Left forelimb (tissue), 1 donor: ENCODE data around the gene PLS1.
"Not testable (repeated sequence)": the region's sequence is repeated elsewhere in the genome, so short reads cannot be mapped to it uniquely, and the experiment has no call there.

Experiments
- DNase-seq: peaks from one replicate; pipeline ENCODE4 v3.0.0-alpha.2; 2018; ENCODE audit warnings: low spot score

The PLS1 gene, protein sequence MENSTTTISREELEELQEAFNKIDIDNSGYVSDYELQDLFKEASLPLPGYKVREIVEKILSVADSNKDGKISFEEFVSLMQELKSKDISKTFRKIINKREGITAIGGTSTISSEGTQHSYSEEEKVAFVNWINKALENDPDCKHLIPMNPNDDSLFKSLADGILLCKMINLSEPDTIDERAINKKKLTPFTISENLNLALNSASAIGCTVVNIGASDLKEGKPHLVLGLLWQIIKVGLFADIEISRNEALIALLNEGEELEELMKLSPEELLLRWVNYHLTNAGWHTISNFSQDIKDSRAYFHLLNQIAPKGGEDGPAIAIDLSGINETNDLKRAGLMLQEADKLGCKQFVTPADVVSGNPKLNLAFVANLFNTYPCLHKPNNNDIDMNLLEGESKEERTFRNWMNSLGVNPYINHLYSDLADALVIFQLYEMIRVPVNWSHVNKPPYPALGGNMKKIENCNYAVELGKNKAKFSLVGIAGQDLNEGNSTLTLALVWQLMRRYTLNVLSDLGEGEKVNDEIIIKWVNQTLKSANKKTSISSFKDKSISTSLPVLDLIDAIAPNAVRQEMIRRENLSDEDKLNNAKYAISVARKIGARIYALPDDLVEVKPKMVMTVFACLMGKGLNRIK

DNA sequence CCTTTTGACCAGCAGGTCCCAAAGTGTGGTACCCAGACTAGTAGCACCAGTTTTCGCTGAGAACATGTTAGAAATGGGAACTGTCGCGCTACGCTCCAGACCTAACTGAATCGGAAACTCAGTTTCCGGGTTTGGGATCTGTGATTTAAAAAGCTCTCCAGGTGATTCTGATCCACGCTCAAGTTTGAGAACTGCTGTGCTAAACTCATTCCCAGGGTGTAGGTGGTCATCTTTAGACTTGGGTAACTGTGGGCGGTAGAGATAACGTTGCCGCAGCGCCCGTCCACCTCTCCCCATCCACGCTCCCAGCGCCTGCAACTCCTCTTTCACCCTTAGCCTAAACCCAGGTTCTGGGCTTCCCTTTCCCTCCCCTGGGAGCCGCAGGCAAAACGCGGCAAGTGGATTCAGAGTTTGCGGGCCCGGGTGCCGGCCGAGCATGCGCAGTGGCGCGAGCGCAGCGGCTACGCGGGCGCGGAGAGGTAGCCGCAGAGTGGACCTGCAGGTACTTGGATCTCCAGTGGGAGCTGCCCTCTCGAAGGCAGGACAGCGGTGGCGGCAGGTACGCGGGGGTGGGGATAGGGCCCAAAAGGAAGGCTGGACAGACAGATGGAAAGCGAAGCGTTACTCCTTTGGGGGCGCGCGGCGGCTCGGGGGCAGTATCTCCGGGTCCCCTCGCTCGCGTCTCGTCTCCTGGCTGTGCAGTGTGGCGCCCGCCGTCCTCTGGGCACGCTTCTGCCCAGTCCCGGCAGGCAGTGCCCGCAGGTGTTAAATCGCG is at the start of gene PLS1:
Gene PLS1 (plus strand): TSS at position 443 of the 775 bp plus-strand sequence. CDS start 67,845 bp downstream, outside the sequence.
- peak; percentile 87 for DNase-seq

DNA sequence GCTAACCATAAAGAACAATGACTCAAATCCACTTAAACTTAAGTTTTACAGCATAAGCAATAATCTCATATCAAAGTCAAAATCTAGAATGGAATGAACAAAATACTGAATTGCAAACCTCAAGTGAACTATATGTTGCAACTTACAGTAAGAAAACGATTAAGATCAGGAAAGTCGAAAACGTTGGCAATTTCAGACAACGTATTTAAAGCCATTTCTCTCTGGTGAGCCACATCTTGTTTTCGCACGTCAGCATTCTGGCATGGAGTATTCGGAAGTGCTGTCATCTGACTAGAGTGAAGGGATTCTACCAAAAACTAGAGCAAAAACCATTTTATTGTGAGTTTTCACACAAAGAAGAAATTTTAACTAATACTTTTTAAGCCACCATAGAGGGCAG is 46.2 kb upstream of the PLS1 start:
- DNase-seq, result no peak

DNA sequence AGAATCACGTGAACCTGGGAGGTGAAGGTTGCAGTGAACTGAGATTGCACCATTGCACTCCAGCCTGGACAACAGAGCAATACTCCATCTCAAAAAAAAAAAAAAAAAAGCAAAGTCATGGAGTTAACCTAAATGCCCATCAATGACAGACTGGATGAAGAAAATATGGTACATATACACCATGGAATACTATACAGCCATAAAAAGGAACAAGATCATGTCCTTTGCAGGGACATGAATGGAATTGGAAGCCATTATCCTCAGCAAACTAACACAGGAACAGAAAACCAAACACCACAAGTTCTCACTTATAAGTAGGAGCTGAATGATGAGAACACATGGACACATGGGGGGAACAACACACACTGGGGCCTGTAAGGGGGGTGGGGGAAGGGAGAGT is 43.6 kb upstream of the PLS1 start:
- DNase-seq, result not testable (repeated sequence)

DNA sequence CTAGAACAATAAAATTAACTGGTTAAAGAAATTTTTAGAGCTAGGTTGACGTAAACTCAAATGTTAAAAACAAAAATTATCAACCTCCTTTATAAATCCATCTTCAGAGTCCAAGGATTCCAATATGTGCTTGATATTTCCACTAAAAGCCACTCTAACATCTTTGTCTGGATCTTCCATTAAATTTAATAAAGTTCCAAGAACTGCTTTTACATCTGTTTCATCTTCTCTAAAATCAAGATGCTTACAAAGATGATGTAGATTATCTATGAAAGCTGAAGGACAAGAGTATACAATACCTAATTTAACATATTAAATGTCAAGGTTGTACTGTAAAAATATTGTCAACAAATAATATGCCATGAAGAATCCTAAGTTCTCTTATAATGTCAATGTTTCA is 42.5 kb upstream of the PLS1 start:
- no peak for DNase-seq

DNA sequence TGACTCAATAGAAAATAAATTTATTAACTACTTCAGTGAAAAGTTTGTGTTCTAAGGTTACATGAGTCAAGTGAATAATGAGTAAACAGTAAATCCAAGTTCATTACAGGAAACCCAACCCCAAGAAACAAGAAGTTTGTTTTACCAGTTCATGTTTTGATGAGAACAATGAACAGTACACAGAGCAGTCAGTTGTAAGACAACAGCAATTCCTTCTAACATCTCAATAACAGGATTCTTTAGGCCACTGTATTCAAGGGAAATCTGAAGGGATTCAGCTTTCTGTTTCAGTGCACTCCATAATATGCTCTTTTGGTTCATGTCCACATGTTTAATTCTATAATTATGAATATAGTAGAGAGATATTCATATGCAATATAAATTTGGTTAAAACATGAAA is 36.1 kb upstream of the PLS1 start:
- no peak for DNase-seq

DNA sequence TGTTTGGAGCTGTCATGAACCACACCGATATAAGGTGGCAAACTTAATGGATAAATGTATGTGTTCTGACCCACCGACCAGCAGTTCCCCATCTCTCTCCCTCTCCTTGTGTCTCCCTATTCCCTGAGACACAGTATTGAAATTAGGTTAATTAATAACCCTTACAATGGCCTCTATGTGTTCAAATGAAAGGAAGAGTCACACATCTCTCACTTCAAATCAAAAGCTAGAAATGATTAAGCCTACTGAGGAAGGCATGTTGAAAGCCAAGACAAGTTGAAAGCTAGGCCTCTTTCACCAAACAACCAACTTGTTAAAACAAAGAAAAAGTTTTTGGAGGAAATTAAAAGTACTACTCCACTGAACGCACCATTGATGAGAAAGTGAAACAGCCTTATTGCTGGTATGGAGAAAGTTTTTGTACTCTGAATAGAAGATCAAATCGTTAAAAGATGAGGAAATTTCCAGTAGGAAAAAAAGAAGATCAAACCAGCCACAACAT is 32.6 kb upstream of the PLS1 start:
- DNase-seq, result no peak

DNA sequence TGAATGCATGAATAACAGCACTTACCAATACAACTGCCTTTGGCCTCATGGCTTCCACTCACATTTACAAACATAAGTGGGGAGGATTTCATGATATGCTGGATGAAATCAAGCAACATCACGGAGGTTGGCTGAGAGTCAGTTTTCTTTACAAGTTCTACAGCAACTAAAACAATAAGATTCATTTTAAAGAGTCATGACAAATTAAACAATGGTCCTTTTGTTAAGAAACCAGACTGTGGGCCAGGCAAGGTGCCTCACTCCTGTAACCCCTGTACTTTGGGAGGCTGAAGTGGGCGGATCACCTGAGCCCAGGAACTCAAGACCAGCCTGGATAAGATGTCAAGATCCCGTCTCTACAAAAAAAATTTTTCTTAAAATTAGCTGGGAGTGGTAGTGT is 30.1 kb upstream of the PLS1 start:
- DNase-seq, result no peak

DNA sequence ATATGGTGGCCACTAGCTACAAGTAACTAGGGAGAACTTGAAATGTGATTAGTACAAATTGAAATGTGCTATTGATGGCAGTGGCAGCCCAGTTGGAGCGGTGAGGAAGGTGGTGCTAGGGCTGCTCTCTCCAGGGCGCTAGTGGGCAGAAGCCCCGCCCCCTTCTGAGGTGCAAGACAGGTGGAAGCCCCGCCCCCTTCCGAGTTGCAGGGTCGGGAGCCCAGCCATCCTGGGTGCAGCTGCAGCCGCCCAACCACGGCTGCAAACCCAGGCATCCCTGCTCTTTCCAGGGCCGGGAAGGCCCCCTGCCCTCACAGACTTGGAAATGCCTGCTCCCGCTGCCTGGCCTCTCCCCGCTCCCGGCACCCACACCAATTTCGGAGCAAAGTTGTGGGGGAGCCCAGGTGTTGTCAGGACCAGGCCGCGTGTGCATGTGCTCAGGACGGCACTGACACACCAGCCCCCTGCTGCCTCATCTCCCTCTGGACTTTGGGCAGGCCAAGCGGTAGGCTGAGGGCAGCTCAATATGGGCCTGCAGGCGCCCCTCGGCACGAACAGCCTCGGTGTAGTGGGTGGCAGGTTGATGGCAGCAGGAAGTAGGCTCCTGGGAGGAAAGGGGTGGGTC is 27.7 kb upstream of the PLS1 start:
- DNase-seq, result no peak

DNA sequence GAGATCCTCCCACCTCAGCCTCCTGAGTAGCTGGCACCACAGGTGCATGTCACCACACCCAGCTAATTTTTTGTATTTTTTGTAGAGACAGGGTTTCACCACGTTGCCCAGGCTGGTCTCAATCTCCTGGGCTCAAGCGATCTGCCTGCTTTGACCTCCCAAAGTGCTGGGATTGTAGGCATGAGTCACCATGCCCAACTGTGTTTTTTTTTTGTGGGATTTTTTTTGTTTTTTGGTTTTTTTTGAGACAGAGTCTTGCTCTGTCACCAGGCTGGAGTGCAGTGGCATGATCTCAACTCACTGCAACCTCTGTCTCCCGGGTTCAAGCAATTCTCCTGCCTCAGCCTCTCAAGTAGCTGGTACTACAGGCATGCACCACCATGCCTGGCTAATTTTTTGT is 26.8 kb upstream of the PLS1 start:
- not testable (repeated sequence) for DNase-seq

DNA sequence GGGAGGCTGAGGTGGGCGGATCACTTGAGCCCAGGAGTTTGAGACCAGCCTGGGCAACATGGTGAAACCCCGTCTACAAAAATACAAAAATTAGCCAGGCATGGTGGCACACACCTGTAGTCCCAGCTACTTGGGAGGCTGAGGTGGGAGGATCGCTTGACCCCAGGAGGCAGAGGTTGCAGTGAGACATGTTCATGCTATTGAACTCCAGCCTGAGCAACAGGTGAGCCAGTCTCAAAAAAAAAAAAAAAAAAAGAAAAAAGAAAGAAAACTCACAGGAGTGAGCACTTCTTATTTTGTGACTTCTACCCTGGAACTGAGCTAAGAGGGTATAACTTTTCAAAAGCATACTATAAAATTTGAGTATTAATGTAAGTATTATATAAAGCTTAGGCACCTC is 22.0 kb upstream of the PLS1 start:
- DNase-seq, result not testable (repeated sequence)

DNA sequence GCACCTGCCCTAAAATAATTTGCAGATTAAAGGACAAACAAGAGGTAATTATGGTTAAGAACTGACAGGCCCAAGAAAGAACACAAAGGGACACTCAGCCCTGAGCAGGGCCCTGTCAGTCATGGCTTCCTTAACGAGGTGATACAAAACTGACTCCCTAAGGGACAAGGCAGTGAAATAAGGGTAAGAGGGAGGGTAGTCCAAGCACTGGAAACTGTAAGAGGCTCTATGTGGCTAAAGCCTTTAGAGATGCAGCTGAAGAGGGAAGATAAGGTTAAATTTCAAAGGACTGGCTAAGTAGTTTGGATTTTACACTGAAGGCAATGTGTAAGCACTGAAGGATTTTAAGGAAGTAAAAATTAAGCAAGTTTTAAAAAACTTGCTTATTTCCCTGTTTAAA is 21.5 kb upstream of the PLS1 start:
- no peak for DNase-seq

DNA sequence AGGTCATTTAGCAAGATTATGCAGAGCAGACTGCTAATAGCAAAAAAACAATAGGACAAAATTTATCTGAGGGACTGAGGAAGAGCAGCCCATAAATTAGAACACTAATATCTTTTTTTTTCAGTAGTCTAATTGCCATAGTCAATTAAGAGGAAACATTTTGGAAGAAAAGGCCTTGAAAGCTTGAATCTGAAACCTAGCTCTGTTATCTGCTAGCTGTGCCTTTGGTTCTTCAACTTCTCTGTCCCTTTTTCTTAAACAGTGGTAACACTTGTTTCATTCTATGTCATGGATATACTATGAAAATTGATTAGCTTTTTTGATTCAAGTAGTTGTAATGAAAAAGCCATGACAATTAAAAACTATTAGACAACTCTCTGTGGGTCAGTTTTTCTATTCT is 19.4 kb upstream of the PLS1 start:
- DNase-seq, result no peak

DNA sequence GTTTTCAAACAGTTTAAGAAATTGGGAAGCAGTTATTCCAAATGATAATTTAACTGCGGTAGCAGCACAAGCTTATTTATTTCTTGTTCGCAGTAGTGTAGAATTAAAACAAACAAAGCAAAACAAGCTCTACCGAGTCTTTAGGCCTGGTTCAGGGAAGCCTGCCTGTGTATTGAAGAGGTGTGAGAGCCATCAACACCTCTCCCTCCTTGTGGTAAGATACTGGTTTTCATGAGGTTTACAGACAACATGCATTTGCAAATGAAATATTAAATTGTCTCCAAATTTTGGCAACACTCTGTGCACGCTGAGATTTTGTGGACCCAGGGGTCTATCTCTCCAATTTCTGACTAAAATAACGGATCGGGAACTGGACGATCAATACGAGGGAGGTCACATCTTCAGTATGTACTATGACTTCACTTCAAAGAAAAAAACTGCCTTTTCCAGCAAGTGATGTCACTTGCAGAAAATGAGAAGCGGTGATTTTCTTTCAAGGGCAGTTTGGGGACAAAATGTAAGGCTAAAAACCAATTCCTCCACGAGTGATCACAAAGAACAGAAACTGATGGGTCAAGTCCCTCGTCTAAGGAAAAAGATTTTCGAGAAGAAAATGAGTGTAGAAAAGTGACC is 18.4 kb upstream of the PLS1 start:
- no peak for DNase-seq

DNA sequence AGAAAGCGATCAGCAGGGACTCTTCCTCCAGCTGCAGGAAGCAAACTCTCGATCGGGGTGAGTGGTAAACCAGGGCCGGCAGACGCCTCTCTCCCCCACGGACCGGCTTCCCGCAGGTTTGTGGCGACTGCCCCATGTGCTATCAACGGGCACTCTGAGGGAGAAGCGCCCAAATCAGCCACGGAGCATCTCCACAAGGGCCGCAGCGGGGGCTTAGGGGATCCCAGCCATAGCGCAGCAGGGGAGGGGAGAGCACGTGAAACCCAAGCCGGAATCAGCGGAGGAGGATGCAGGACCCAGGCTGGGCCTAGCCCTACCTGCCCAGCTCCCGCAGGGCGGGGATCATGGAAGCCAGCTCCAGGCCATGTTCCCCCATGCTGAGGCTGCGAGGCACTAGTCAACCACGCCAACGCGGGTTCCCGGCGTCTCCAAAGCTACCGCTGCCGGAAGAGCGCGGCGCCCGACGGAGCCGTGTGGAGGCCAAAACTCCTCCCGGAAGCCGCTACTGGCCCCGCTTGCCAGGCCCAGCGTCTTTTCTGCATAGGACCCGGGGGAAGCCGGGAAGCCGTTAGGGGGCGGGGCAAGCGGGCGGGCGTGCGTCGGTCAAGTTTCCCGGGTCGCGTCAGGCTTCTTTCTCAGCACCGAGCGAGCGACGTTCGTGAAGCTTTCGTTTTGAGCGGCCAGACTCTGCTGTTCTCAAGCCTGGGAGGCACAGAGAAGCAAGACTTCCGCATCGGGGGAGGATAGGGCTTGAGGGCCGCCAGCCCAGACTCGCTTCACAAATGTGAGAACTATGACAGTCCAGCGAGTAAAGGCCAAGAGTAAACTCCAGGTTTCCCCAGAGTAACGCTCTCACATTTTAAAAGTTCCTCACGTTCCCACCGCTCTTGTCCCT is 17.6 kb upstream of the PLS1 start, which contains the start of gene ATR:
Gene ATR (minus strand): TSS at position 405 of the 895 bp plus-strand sequence. CDS start 29 bp downstream, at position 376.
- peak; percentile 97 for DNase-seq

DNA sequence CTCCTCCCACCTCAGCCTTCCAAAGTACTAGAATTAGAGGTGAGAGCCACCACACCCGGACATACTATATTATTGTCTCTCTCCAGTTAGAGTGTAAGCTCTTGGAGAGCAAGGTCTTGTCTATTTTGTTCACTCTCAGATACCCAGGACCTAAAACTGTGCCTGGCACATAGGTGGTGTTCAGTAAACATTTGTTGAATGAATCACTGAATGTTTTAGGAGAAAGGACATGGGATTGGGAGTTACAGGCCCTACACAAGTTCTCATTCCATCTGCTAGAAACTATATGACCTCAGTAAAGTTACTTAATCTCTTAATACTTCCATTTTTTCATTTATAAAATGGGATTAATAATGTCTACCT is 16.2 kb upstream of the PLS1 start:
- no peak for DNase-seq

DNA sequence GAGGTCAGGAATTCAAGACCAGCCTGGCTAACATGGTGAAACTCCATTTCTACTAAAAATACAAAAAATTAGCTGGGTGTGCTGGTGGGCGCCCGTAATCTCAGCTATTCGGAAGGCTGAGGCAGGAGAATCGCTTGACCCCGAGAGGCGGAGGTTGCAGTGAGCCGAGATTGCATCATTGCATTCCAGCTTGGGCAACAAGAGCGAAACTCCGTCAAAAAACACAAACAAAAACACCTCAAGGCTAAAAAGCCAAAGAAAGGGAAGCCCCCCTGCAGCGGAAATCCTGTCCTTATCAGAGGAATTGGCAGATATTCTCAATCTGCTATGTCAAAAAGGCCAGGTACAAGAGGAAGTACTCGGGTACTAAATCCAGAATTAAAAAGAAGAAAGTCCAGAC is 15.1 kb upstream of the PLS1 start:
- DNase-seq, result not testable (repeated sequence)

DNA sequence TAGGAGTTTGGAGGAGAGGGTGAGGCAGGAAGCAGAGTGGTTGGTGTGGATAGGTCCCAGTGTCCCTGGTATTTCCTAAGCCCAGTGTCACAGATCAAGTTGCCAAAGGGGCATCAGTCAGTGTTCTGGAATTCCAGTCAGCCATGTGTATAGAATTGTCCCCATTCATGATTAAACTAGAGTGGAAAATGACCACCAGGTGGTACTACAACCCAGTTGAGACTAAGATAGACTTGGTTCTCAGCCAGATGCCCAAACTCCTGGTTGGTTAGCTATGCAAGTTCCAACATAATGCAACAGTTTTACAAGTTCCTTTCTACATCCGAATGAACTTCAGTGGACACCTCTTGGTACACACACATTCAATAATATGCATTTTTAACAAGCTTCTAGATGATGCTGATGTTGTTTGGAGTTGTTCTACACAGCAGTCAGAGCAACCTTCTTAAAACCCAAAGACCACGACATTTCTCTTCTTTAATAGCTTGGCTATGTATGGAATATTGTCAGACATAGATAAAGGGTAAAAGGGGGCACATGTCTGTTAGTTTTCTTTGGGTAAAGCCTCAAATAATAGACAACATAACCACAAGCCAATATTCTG is 9.3 kb upstream of the PLS1 start:
- DNase-seq, result no peak

DNA sequence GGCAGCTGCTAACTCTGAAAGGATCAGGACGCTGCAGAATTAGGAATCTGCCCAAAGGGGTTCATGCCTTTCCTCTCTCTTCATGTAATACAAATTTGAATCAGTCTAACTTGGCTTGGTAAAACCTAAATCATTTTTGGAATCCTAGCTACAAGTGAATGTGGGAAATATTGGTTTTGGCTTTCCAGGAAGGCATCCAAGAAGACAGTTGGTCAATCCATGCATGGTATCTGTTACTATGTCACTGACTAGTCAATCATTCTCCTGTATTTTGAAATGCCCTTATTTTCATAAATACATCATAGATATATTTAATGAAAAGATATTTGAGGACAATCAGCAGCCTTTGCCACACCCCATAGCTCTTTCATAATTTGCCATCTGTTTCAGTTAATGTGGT is 7.5 kb upstream of the PLS1 start:
- DNase-seq, result no peak

DNA sequence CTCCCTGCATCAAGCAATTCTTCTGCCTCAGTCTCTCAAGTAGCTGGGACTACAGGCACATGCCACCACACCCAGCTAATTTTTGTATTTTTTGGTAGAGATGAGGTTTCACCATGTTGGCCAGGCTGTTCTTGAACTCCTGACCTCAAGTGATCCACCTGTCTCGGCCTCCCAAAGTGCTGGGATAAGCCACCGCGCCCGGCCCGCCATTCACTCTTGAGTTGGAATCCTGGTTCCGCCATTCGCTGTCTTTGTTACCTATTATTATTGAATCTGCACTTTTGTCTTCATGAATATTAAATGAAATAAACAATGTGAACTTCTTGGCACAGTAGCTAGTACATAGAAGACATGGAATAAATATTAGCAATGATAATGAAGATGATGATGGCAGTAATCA is 3.9 kb upstream of the PLS1 start:
- DNase-seq, result not testable (repeated sequence)

DNA sequence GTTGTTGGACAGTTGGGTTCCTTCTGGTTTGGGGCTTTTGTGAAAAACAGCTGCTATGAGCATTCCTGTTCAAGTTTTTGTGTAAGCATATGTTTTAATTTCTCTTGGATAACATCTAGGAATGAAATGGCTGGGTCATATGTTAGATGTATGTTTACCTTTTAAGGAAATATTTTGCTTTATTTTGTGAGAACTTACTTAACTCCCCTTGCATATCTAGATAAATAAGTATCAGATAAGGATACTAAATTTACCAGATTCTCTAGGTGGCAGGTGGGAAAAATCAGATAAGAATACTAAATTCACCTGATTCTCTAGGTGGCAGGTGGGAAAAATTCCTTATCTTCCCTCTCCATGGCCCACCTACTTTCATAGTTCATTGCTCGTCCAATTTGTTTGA is 1.1 kb upstream of the PLS1 start:
- DNase-seq, result no peak
